ENCODE data around the gene NPTX1. TPM values are rescaled to one million over a fixed set of nuclear protein-coding genes. Genes with fewer than 3 reads are reported as not detected.

NPTX1 gene
- total RNA-seq, 1 donor from 2014 or later: not detected

GRCh38 chr17:80437532-80437931 lies 38.9 kb downstream of the NPTX1 start:
- intact Hi-C loops (cut with DNase I): no loop called here
- peak; percentile 13 for DNase-seq (ENCODE audit: missing footprints)
- no peak for ATAC-seq

- ATAC-seq (no peak), DNase-seq (ENCODE audit: missing footprints) (no peak)
- intact Hi-C loops (cut with DNase I): no loop called here
Measured at GRCh38 chr17:80433916-80434666, 42.3 kb downstream of the NPTX1 start.

GRCh38 chr17:80432961-80433550 lies 43.4 kb downstream of the NPTX1 start:
- ATAC-seq (no peak), DNase-seq (ENCODE audit: missing footprints) (peak; percentile 43)
- intact Hi-C loops (cut with DNase I): no loop called here

- intact Hi-C loops (cut with DNase I): no loop called here
- no peak for DNase-seq (ENCODE audit: missing footprints)
Measured at GRCh38 chr17:80432350-80432955, 44.0 kb downstream of the NPTX1 start.

GRCh38 chr17:80431246-80432195 lies 44.9 kb downstream of the NPTX1 start:
- DNase-seq (ENCODE audit: missing footprints) (no peak), ATAC-seq (no peak)
- intact Hi-C loops (cut with DNase I): no loop called here

More at GRCh38 chr17:80432350-80432955, 44.0 kb downstream of the NPTX1 start:
- ATAC-seq: no peak

- intact Hi-C loops (cut with DNase I): no loop called here
- DNase-seq (ENCODE audit: missing footprints): no peak
- ATAC-seq: no peak
Measured at GRCh38 chr17:80430446-80431245, 45.8 kb downstream of the NPTX1 start.

GRCh38 chr17:80429356-80430275 lies 46.8 kb downstream of the NPTX1 start:
- ATAC-seq (no peak), DNase-seq (ENCODE audit: missing footprints) (no peak)
- intact Hi-C loops (cut with DNase I): loop anchor here (10.0 kb wide), 2 partner anchors 435 to 675 kb away; no protein-coding TSS in a partner anchor

GRCh38 chr17:80428796-80429195 lies 47.6 kb downstream of the NPTX1 start:
- no peak for DNase-seq (ENCODE audit: missing footprints)
- intact Hi-C loops (cut with DNase I): loop anchor here (10.0 kb wide), 2 partner anchors 436 to 676 kb away; no protein-coding TSS in a partner anchor
- no peak for ATAC-seq

- intact Hi-C loops (cut with DNase I): loop anchor here (10.0 kb wide), 2 partner anchors 436 to 676 kb away; no protein-coding TSS in a partner anchor
- DNase-seq (ENCODE audit: missing footprints) (no peak), ATAC-seq (no peak)
Measured at GRCh38 chr17:80428363-80428762, 48.0 kb downstream of the NPTX1 start.

GRCh38 chr17:80427366-80428282 lies 48.8 kb downstream of the NPTX1 start:
- no peak for ATAC-seq
- DNase-seq (ENCODE audit: missing footprints): no peak
- intact Hi-C loops (cut with DNase I): loop anchor here (2.0 to 10.0 kb wide), 4 partner anchors 147 to 677 kb away; no protein-coding TSS in a partner anchor

- peak; percentile 85 for DNase-seq (ENCODE audit: missing footprints)
- intact Hi-C loops (cut with DNase I): loop anchor here (2.0 to 10.0 kb wide), 4 partner anchors 148 to 678 kb away; no protein-coding TSS in a partner anchor
- ATAC-seq: peak; percentile 78
Measured at GRCh38 chr17:80426671-80427326, 49.6 kb downstream of the NPTX1 start.

GRCh38 chr17:80425835-80426426 lies 50.5 kb downstream of the NPTX1 start:
- intact Hi-C loops (cut with DNase I): loop anchor here (2.0 to 10.0 kb wide), 4 partner anchors 149 to 679 kb away; no protein-coding TSS in a partner anchor
- ATAC-seq (no peak), DNase-seq (ENCODE audit: missing footprints) (no peak)

- intact Hi-C loops (cut with DNase I): loop anchor here (10.0 kb wide), 2 partner anchors 440 to 680 kb away; no protein-coding TSS in a partner anchor
- no peak for ATAC-seq
- no peak for DNase-seq (ENCODE audit: missing footprints)
Measured at GRCh38 chr17:80424878-80425765, 51.3 kb downstream of the NPTX1 start.

- intact Hi-C loops (cut with DNase I): loop anchor here (10.0 kb wide), 2 partner anchors 441 to 681 kb away; no protein-coding TSS in a partner anchor
- DNase-seq (ENCODE audit: missing footprints): no peak
- ATAC-seq: no peak
Measured at GRCh38 chr17:80424261-80424660, 52.1 kb downstream of the NPTX1 start.

All from Right ventricle myocardium inferior (tissue), 1 donor.